Ishikawa (cell line): ENCODE data around the gene ERCC6L.

Experiments
- CEBPB ChIP-seq: IDR thresholded peaks from 2 replicates; pipeline ENCODE4 v1.6.1; 2012
- CREB1 ChIP-seq: IDR thresholded peaks from 2 replicates; pipeline ENCODE4 v1.6.1; 2012; ENCODE audit warnings: low read depth
- EGR1 ChIP-seq: IDR thresholded peaks from 2 replicates; pipeline ENCODE4 v1.6.1; 2012
- EP300 ChIP-seq: IDR thresholded peaks from 2 replicates; pipeline ENCODE4 v1.6.1; 2012; ENCODE audit warnings: borderline replicate concordance
- FOXM1 ChIP-seq: IDR thresholded peaks from 2 replicates; pipeline ENCODE4 v1.6.1; 2012; ENCODE audit warnings: low read depth, borderline replicate concordance
- NFIC ChIP-seq: IDR thresholded peaks from 2 replicates; pipeline ENCODE4 v1.6.1; 2012
- RAD21 ChIP-seq: IDR thresholded peaks from 2 replicates; pipeline ENCODE4 v1.6.1; 2012; ENCODE audit warnings: low read depth
- REST ChIP-seq: IDR thresholded peaks from 2 replicates; pipeline ENCODE4 v1.6.1; 2012; ENCODE audit warnings: low read depth, mild to moderate bottlenecking
- TAF1 ChIP-seq: IDR thresholded peaks from 2 replicates; pipeline ENCODE4 v1.6.1; 2012; ENCODE audit warnings: low read depth, mild to moderate bottlenecking
- TCF12 ChIP-seq: IDR thresholded peaks from 2 replicates; pipeline ENCODE4 v1.6.1; 2012; ENCODE audit warnings: low read depth
- TEAD4 ChIP-seq: IDR thresholded peaks from 2 replicates; pipeline ENCODE4 v1.6.1; 2012
- YY1 ChIP-seq: IDR thresholded peaks from 2 replicates; pipeline ENCODE4 v1.6.1; 2012; ENCODE audit warnings: low read depth
- ZBTB7A ChIP-seq: IDR thresholded peaks from 2 replicates; pipeline ENCODE4 v1.6.1; 2012; ENCODE audit warnings: low read depth
- TF ChIP-seq, protein P1 (sequence below): IDR thresholded peaks from 2 replicates; pipeline ENCODE4 v1.6.1; 2012
- TF ChIP-seq, protein P2 (sequence below): IDR thresholded peaks from 2 replicates; pipeline ENCODE4 v1.6.1; 2012

Gene ERCC6L

DNA sequence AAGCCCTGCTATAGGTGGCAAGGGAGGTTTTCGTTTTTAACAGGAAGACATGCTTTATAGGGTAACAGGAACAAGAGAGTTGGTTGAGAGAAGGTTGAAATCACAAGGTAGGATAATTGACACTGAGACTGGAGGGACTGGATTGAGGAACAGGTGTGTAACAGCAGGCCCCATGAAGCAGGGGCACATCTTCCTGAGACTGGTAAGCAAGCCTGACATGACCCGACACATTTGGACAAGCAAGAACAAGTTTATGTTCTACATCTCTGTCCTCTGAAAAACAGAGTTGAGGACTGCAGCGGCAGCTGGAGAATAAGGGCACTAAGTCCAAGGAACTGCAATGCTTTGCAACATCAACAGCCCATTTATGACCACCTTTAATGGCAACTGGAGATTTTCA, 33.0 kb upstream of the ERCC6L start:
- TF ChIP-seq RAD21 = no peak
- no peak for TF ChIP-seq NFIC

DNA sequence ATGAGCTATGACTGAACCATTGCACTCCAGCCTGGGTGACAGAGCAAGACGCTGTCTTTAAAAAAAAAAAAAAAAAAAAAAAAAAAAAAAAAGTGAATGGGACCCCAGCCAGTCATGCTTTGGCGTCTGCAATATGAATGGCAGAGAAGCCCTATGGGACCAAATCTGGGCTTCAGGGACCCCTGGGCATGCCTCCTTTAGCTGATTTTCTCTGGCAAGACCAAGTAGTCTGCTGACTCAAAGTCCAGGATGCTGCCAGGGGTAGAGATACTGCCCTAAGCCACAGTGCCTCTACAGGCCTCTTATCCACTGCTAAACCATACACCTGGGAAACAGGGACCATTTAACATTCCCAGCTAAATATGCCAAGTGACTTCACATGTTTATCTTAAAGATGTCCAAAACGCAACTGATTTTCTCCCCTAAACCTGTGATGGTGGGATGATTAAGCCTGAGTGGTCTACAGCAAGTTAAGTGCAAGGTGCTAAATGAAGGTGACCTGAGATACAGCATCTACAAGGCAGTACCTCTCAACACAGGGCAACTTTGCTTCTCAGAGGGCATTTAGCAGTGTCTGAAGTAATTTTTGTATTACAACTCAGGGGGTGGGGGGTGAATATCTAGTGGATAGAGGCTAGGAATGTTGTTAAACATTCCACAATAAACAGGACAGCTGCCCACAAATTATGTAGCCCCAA, 32.4 kb upstream of the ERCC6L start:
- no peak for TF ChIP-seq RAD21
- no peak for TF ChIP-seq CREB1
- no peak for TF ChIP-seq TCF12
- TF ChIP-seq ZBTB7A = no peak
- no peak for TF ChIP-seq YY1
- TF ChIP-seq REST = no peak
- TF ChIP-seq TAF1 = no peak
- no peak for TF ChIP-seq NFIC
- TF ChIP-seq, protein P1, sequence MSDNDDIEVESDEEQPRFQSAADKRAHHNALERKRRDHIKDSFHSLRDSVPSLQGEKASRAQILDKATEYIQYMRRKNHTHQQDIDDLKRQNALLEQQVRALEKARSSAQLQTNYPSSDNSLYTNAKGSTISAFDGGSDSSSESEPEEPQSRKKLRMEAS = no peak
- no peak for TF ChIP-seq CEBPB
- TF ChIP-seq, protein P2, sequence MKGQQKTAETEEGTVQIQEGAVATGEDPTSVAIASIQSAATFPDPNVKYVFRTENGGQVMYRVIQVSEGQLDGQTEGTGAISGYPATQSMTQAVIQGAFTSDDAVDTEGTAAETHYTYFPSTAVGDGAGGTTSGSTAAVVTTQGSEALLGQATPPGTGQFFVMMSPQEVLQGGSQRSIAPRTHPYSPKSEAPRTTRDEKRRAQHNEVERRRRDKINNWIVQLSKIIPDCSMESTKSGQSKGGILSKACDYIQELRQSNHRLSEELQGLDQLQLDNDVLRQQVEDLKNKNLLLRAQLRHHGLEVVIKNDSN = no peak
- TF ChIP-seq TEAD4 = no peak
- TF ChIP-seq EP300 = no peak
- no peak for TF ChIP-seq FOXM1
- no peak for TF ChIP-seq EGR1

DNA sequence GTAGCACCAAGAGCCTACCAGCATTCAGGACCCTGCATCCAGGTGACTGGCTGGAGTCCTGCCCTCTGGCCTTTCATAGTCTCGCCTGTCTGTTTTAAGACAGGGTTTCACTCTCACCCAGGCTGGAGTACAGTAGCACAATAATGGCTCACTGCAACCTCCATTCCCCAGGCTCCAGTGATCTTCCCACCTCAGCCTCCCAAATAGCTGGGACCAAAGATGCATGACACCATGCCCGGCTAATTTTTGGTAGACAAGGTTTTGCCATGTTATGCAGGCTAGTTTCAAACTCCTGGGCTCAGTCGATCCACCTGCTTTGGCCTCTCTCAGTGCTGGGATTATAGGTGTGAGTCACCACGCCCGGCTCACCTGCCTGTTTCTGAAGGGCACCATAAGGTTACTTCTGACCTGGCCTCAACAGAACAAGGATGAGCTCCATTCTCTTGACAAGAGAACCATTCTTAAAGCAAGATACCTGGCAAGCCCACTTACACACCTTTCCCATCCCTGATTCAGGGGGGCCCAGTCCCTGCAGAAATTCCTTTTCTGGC, 31.6 kb upstream of the ERCC6L start:
- no peak for TF ChIP-seq NFIC
- TF ChIP-seq EP300 = no peak
- TF ChIP-seq, protein P1 = no peak
- TF ChIP-seq CREB1 = no peak
- TF ChIP-seq ZBTB7A = no peak
- no peak for TF ChIP-seq FOXM1
- no peak for TF ChIP-seq YY1
- TF ChIP-seq, protein P2 = no peak
- TF ChIP-seq TAF1 = no peak
- TF ChIP-seq CEBPB = no peak
- TF ChIP-seq TCF12 = no peak
- TF ChIP-seq EGR1 = no peak
- no peak for TF ChIP-seq RAD21
- no peak for TF ChIP-seq REST
- TF ChIP-seq TEAD4 = no peak

DNA sequence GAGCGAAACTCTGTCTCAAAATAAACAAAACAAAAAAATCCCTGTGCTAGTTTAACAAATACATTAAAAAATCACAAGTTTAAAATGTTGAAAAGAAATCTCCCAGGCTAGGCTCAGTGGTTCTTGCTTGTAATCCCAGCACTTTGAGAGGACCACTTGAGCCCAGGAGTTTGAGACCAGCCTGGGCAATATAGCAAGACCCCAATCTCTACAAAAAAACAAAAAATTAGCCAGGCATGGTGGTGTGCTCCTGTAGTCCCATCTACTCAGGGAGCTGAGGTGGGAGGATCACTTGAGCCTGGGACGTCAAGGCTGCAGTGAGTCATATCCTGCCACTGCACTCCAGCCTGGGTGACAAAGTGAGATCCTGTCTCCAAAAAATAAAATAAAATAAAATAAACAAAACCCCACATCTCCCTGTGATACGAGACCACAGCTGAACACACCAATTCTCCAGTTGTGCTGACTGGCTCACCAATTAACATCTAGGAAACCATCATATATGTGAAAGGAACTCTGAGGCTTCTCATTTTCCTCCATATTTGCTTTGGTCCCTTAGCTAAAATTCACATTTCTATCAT, 30.9 kb upstream of the ERCC6L start:
- TF ChIP-seq YY1 (no peak), CEBPB (no peak), FOXM1 (no peak)
- TF ChIP-seq, protein P1 = no peak
- TF ChIP-seq, protein P2 = no peak

DNA sequence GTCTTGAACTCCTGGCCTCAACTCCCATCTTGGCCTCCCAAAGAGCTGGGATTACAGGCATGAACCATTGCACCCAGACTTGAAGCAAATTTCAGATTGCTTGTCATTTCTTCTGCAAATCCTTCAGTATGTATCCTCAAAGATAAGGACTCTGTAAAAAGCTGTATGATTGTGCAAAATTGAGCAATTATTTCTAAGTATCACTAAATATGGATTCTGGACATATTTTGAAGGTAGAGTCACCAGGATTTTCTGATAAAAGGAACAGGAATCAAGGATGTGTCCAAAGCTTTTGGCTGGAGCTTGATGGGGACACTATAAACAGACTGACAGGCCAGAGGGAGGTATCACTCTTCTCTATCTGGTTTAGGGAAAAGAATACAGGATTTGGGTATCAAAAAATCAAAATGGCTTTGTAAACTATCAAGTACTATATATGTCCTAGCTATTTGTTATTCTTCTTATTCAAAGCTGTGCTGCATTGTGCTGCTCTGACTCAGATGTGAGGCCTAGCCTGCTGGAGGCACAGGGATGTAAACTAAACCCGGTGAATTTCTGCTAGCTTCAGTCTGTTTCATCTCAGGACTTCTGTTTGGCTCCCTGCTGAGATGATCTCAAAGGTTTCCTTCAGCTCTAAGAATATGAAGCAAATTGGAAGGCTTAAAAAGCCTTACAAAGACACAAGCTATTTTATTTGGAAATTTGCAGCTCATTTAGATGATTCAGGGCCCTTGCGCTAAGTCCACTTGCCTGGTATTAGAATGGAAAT, 30.0 kb upstream of the ERCC6L start:
- TF ChIP-seq TCF12 = no peak
